ENCODE data around the gene PCDHGA8.

Gene PCDHGA8

GRCh38 chr5:141434006-141434405 is 41.6 kb downstream of the PCDHGA8 start:
- no peak for DNase-seq

- DNase-seq = no peak
These were observed 44.8 kb downstream of the PCDHGA8 start for GRCh38 chr5:141437221-141437620.

- DNase-seq = no peak
These were observed 47.1 kb downstream of the PCDHGA8 start for GRCh38 chr5:141439411-141440141.

GRCh38 chr5:141440341-141440740 is 47.9 kb downstream of the PCDHGA8 start:
- no peak for DNase-seq

GRCh38 chr5:141441571-141442170 is 49.2 kb downstream of the PCDHGA8 start:
- no peak for DNase-seq

All from midbrain (tissue), 1 donor.